HepG2 (cell line): Measurements from ENCODE around the gene TSC22D4. TPM values are rescaled to one million over a fixed set of nuclear protein-coding genes. Genes with fewer than 3 reads are reported as not detected.

Source experiments
- ATF1 ChIP-seq: IDR thresholded peaks from 2 replicates; pipeline ENCODE4 v1.6.1; 2016; ENCODE audit warnings: mild to moderate bottlenecking, control low read depth
- CHD2 ChIP-seq: IDR thresholded peaks from 2 replicates; pipeline ENCODE4 v1.6.1; 2011; ENCODE audit warnings: low read depth, low read length, improper control_type of control experiment
- E2F1 ChIP-seq: sonication (generic); formaldehyde crosslinking; IDR thresholded peaks from 2 replicates; pipeline ENCODE4 v1.5.0; 2020; ENCODE audit warnings: missing genetic modification reagents
- EED ChIP-seq: sonication (generic); formaldehyde crosslinking; IDR thresholded peaks from 2 replicates; pipeline ENCODE4 v1.5.0; 2020; ENCODE audit warnings: mild to moderate bottlenecking, missing genetic modification reagents
- ERF ChIP-seq: IDR thresholded peaks from 2 replicates; pipeline ENCODE4 v1.6.1; 2018; ENCODE audit warnings: missing biosample characterization, missing genetic modification reagents
- FOXC1 ChIP-seq: sonication (generic); formaldehyde crosslinking; IDR thresholded peaks from 2 replicates; pipeline ENCODE4 v1.8.0; 2022; ENCODE audit warnings: mild to moderate bottlenecking, missing genetic modification reagents, borderline replicate concordance
- KDM5A ChIP-seq: fragments of 200-600 bp; sonication (generic); IDR thresholded peaks from 2 replicates; pipeline ENCODE4 v1.7.0; 2018; ENCODE audit warnings: antibody characterized with exemption, mild to moderate bottlenecking, low read length, borderline replicate concordance
- MAFF ChIP-seq: IDR thresholded peaks from 2 replicates; pipeline ENCODE4 v1.6.1; 2011; ENCODE audit warnings: low read depth, low read length, improper control_type of control experiment
- MED8 ChIP-seq: sonication (generic); formaldehyde crosslinking; IDR thresholded peaks from 2 replicates; pipeline ENCODE4 v1.8.1; 2023; ENCODE audit warnings: mild to moderate bottlenecking, missing genetic modification reagents; ENCODE audit not compliant: insufficient replicate concordance
- PPARG ChIP-seq: conservative IDR thresholded peaks from 2 replicates; pipeline ENCODE4 v1.6.1; 2016; ENCODE audit warnings: missing biosample characterization, missing genetic modification reagents
- RNF219 ChIP-seq: sonication (generic); formaldehyde crosslinking; IDR thresholded peaks from 2 replicates; pipeline ENCODE4 v1.5.0; 2020; ENCODE audit warnings: mild to moderate bottlenecking, missing genetic modification reagents
- SMAD3 ChIP-seq: sonication (generic); formaldehyde crosslinking; IDR thresholded peaks from 2 replicates; pipeline ENCODE4 v1.4.0; 2020; ENCODE audit warnings: missing genetic modification reagents
- SMAD9 ChIP-seq: sonication (generic); formaldehyde crosslinking; IDR thresholded peaks from 2 replicates; pipeline ENCODE4 v1.5.1; 2020; ENCODE audit warnings: mild to moderate bottlenecking, missing genetic modification reagents
- TSC22D2 ChIP-seq: sonication (generic); formaldehyde crosslinking; IDR thresholded peaks from 2 replicates; pipeline ENCODE4 v1.5.1; 2020; ENCODE audit warnings: missing genetic modification reagents, mild to moderate bottlenecking, borderline replicate concordance
- ZFP91 ChIP-seq: sonication (generic); formaldehyde crosslinking; IDR thresholded peaks from 2 replicates; pipeline ENCODE4 v1.9.0; 2022; ENCODE audit warnings: missing genetic modification reagents, mild to moderate bottlenecking, borderline replicate concordance
- ZKSCAN5 ChIP-seq: sonication (generic); formaldehyde crosslinking; IDR thresholded peaks from 2 replicates; pipeline ENCODE4 v1.5.1; 2020; ENCODE audit warnings: mild to moderate bottlenecking, missing genetic modification reagents
- ZNF160 ChIP-seq: sonication (generic); formaldehyde crosslinking; IDR thresholded peaks from 2 replicates; pipeline ENCODE4 v1.8.0; 2022; ENCODE audit warnings: mild to moderate bottlenecking, inconsistent platforms, missing genetic modification reagents
- ZNF503 ChIP-seq: sonication (generic); formaldehyde crosslinking; IDR thresholded peaks from 2 replicates; pipeline ENCODE4 v1.4.0; 2020; ENCODE audit warnings: missing genetic modification reagents
- ZNF513 ChIP-seq: sonication (generic); formaldehyde crosslinking; conservative IDR thresholded peaks from 2 replicates; pipeline ENCODE4 v1.5.0; 2020; ENCODE audit warnings: missing genetic modification reagents
- ZNF615 ChIP-seq: sonication (generic); formaldehyde crosslinking; IDR thresholded peaks from 2 replicates; pipeline ENCODE4 v1.5.0; 2020; ENCODE audit warnings: mild to moderate bottlenecking, missing genetic modification reagents, borderline replicate concordance
- ZNF724P ChIP-seq: sonication (generic); formaldehyde crosslinking; IDR thresholded peaks from 2 replicates; pipeline ENCODE4 v1.8.0; 2022; ENCODE audit warnings: missing genetic modification reagents, borderline replicate concordance
- polyA plus RNA-seq, 8 experiments: library from polyadenylated mRNA; depleted of rRNA in 3 of 8; stranded (reverse) in 7 of 8; unstranded in 1 of 8; fragments of >200 nt; fragmentation: Illumina TruSeq in 4 of 8; extraction: Trizol in 4 of 8; gene quantifications; 2 replicates each; pipeline versions ENCODE4 v1.2.1 to v1.2.3, GENCODE V29; 2011 to 2016; ENCODE audit warnings: low read depth in 4 of 8, missing spikeins in 1 of 8, mixed read lengths in 1 of 8; ENCODE audit not compliant: insufficient read depth in 1 of 8
- total RNA-seq, 5 experiments: library from RNA; depleted of rRNA; stranded (reverse); fragments of >200 nt; fragmentation: Illumina TruSeq; extraction: Trizol; gene quantifications; 2 replicates each; pipeline ENCODE4 v1.2.3, GENCODE V29; 2016; ENCODE audit warnings: low read depth in 1 of 5

TSC22D4 gene
- total and polyA plus RNA-seq, 2 of the 13 experiments (the other 11 are each of a cell fraction or from before 2014, with no cell fraction given), result 7.7 to 8.7 TPM

- TF ChIP-seq SMAD3 (CRISPR knock-in tag) (no peak), RNF219 (CRISPR knock-in tag) (no peak), ZNF615 (peak; percentile 94; the same call in 1 of the 2 replicates), ZNF513 (CRISPR knock-in tag) (no peak), EED (CRISPR knock-in tag) (peak; percentile 46; the same call in 1 of the 2 replicates), ZFP91 (CRISPR knock-in tag) (peak; percentile 70; the same call in 1 of the 2 replicates), E2F1 (CRISPR knock-in tag) (peak; percentile 52), ERF (CRISPR knock-in tag) (peak; percentile 77), ZNF160 (CRISPR knock-in tag) (no peak; the same call in 1 of the 2 replicates), SMAD9 (CRISPR knock-in tag) (no peak), ZKSCAN5 (CRISPR knock-in tag) (no peak), TSC22D2 (CRISPR knock-in tag) (no peak), KDM5A (peak; percentile 70; the same call in 1 of the 2 replicates), ZNF503 (CRISPR knock-in tag) (0 out of 2 replicates have a peak, but pooled peaks have one; percentile 28), MED8 (CRISPR knock-in tag) (no peak), PPARG (CRISPR knock-in tag) (no peak; the same call in 1 of the 2 replicates), FOXC1 (CRISPR knock-in tag) (peak; percentile 53; the same call in 1 of the 2 replicates), ZNF724P (CRISPR knock-in tag) (no peak; the same call in 1 of the 2 replicates), CHD2 (peak; percentile 88), MAFF (no peak), ATF1 (CRISPR knock-in tag) (no peak)
Observed at GRCh38 chr7:100429637-100430492, 49.1 kb downstream of the TSC22D4 start, which contains the start of gene MEPCE (continued).
